ENCODE data around the gene PACSIN2. TPM values are rescaled to one million over a fixed set of nuclear protein-coding genes. Genes with fewer than 3 reads are reported as not detected.

The PACSIN2 gene
- total and polyA plus RNA-seq, 2 experiments from 2014 or later = 36.0 to 43.7 TPM

- Histone ChIP-seq H3K79me2 (ENCODE audit: insufficient read depth) (peaks cover 83% of the 10 kb centered on the region), H3K4me2 (ENCODE audit: unreplicated experiment) (no peak overlapping the region), H3K27me3 (replicated peaks; ENCODE audit: insufficient read depth) (no peaks in the 10 kb centered on the region), H3K4me1 (ENCODE audit: insufficient read depth) (no peaks in the 10 kb centered on the region), H4K20me1 (ENCODE audit: insufficient read depth) (no peaks in the 10 kb centered on the region), H3F3A (ENCODE audit: insufficient read depth) (no peaks in the 10 kb centered on the region; the same call in 1 of the 2 replicates), H2AFZ (no peak overlapping the region), H3K4me3 (no peak overlapping the region), H3K9me3 (ENCODE audit: low read depth) (no peaks in the 10 kb centered on the region), H3K36me3 (ENCODE audit: low read depth) (peaks cover 88% of the 10 kb centered on the region), H3K27ac (no peak overlapping the region), H3K9ac (no peak overlapping the region), H3K9me2 (ENCODE audit: insufficient read depth) (no peaks in the 10 kb centered on the region)
- TF ChIP-seq EZH2 (IDR thresholded peaks at IDR 0.05; ENCODE audit: insufficient read depth, poor library complexity, severe bottlenecking) (no peak), EZH2phosphoT487 (IDR thresholded peaks at IDR 0.05; ENCODE audit: insufficient read depth, low read depth) (no peak)
- DNase-seq = no peak
- in situ Hi-C loops (cut with MboI) = no loop called here
These were observed 181.8 kb downstream of the PACSIN2 start for GRCh38 chr22:42833104-42833503.

GRCh38 chr22:42831712-42832111, 183.2 kb downstream of the PACSIN2 start:
- TF ChIP-seq EZH2phosphoT487 (IDR thresholded peaks at IDR 0.05; ENCODE audit: insufficient read depth, low read depth) (no peak), EZH2 (IDR thresholded peaks at IDR 0.05; ENCODE audit: insufficient read depth, poor library complexity, severe bottlenecking) (no peak)
- Histone ChIP-seq H3K27ac (no peak overlapping the region), H3F3A (ENCODE audit: insufficient read depth) (no peaks in the 10 kb centered on the region; the same call in 1 of the 2 replicates), H3K36me3 (ENCODE audit: low read depth) (peaks cover 94% of the 10 kb centered on the region), H3K4me1 (ENCODE audit: insufficient read depth) (no peaks in the 10 kb centered on the region), H3K79me2 (ENCODE audit: insufficient read depth) (peaks cover 70% of the 10 kb centered on the region), H3K4me3 (no peak overlapping the region), H3K4me2 (ENCODE audit: unreplicated experiment) (no peak overlapping the region), H3K9ac (no peak overlapping the region), H3K27me3 (replicated peaks; ENCODE audit: insufficient read depth) (no peaks in the 10 kb centered on the region), H2AFZ (no peak overlapping the region), H3K9me2 (ENCODE audit: insufficient read depth) (no peaks in the 10 kb centered on the region), H4K20me1 (ENCODE audit: insufficient read depth) (no peaks in the 10 kb centered on the region), H3K9me3 (ENCODE audit: low read depth) (no peaks in the 10 kb centered on the region)
- in situ Hi-C loops (cut with MboI) = no loop called here
- WGBS, 2 experiments (ENCODE audit: low coverage in 1 of 2, low lambda C conversion rate in 2 of 2, missing lambda C conversion rate in 2 of 2) = 82 to 88% methylated on average over 4 of the region's 4 CpGs
- DNase-seq = no peak

GRCh38 chr22:42830161-42830560, 184.8 kb downstream of the PACSIN2 start:
- Histone ChIP-seq H3K4me3 (no peak overlapping the region), H3K9me3 (ENCODE audit: low read depth) (no peaks in the 10 kb centered on the region), H2AFZ (no peak overlapping the region), H3K4me1 (ENCODE audit: insufficient read depth) (no peaks in the 10 kb centered on the region), H3K27ac (no peak overlapping the region), H3K27me3 (replicated peaks; ENCODE audit: insufficient read depth) (no peaks in the 10 kb centered on the region), H3K36me3 (ENCODE audit: low read depth) (peaks cover 95% of the 10 kb centered on the region), H3K79me2 (ENCODE audit: insufficient read depth) (peaks cover 55% of the 10 kb centered on the region), H3K9me2 (ENCODE audit: insufficient read depth) (no peaks in the 10 kb centered on the region), H3F3A (ENCODE audit: insufficient read depth) (no peaks in the 10 kb centered on the region; the same call in 1 of the 2 replicates), H3K4me2 (ENCODE audit: unreplicated experiment) (no peak overlapping the region), H3K9ac (no peak overlapping the region), H4K20me1 (ENCODE audit: insufficient read depth) (no peaks in the 10 kb centered on the region)
- in situ Hi-C loops (cut with MboI) = no loop called here
- TF ChIP-seq EZH2 (IDR thresholded peaks at IDR 0.05; ENCODE audit: insufficient read depth, poor library complexity, severe bottlenecking) = no peak
- TF ChIP-seq EZH2phosphoT487 (IDR thresholded peaks at IDR 0.05; ENCODE audit: insufficient read depth, low read depth) = no peak
- 87% methylated on average over 5 of the region's 5 CpGs for whole genome bisulfite sequencing, 2 experiments (ENCODE audit: low coverage in 1 of 2, low lambda C conversion rate in 2 of 2, missing lambda C conversion rate in 2 of 2)
- DNase-seq = no peak

DNA sequence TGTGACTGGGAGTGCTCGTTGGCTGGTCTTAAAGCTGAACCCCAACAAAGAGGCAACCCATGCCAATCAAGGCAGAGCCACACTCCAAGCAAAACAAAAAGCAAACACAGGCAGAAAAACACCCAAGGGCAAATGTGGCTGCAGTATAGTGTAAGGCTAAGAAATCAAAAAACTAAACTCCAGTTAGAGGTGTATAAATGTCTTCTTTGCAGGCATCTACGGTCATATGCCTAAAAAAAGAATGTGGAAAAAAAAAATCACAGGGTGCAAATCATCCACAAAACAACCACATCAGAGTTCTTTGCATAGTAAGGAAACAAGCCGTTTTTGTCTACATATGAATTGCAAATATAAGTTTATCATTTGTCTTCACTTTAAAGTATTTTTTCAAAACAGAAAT, 185.6 kb downstream of the PACSIN2 start:
- H3K9me3 ChIP-seq (ENCODE audit: low read depth) = no peaks in the 10 kb centered on the region
- H3K4me1 ChIP-seq (ENCODE audit: insufficient read depth) = no peaks in the 10 kb centered on the region
- in situ Hi-C loops (cut with MboI) = no loop called here
- H3K79me2 ChIP-seq (ENCODE audit: insufficient read depth) = peaks cover 46% of the 10 kb centered on the region
- no peak for DNase-seq
- H3K4me2 ChIP-seq (ENCODE audit: unreplicated experiment) = no peak overlapping the region
- 68 to 85% methylated on average over 3 of the region's 3 CpGs for WGBS, 2 experiments (ENCODE audit: low coverage in 1 of 2, low lambda C conversion rate in 2 of 2, missing lambda C conversion rate in 2 of 2)
- H3K9ac ChIP-seq = no peak overlapping the region
- no peak overlapping the region for H2AFZ ChIP-seq
- no peaks in the 10 kb centered on the region for H3K9me2 ChIP-seq (ENCODE audit: insufficient read depth)
- H3K36me3 ChIP-seq (ENCODE audit: low read depth) = peaks cover 94% of the 10 kb centered on the region
- no peaks in the 10 kb centered on the region for H4K20me1 ChIP-seq (ENCODE audit: insufficient read depth)
- H3K4me3 ChIP-seq = no peak overlapping the region
- H3K27me3 ChIP-seq (replicated peaks; ENCODE audit: insufficient read depth) = no peaks in the 10 kb centered on the region
- no peaks in the 10 kb centered on the region; the same call in none of the 2 replicates for H3F3A ChIP-seq (ENCODE audit: insufficient read depth)
- TF ChIP-seq EZH2phosphoT487 (IDR thresholded peaks at IDR 0.05; ENCODE audit: insufficient read depth, low read depth) = no peak
- no peak for TF ChIP-seq EZH2 (IDR thresholded peaks at IDR 0.05; ENCODE audit: insufficient read depth, poor library complexity, severe bottlenecking)
- H3K27ac ChIP-seq = no peak overlapping the region

- H3K4me2 ChIP-seq (ENCODE audit: unreplicated experiment) = no peak overlapping the region
- H3K27me3 ChIP-seq (replicated peaks; ENCODE audit: insufficient read depth) = no peaks in the 10 kb centered on the region
- peaks cover 95% of the 10 kb centered on the region for H3K36me3 ChIP-seq (ENCODE audit: low read depth)
These were observed 189.2 kb downstream of the PACSIN2 start for GRCh38 chr22:42825796-42826195.

More at GRCh38 chr22:42825796-42826195, 189.2 kb downstream of the PACSIN2 start:
- no peak overlapping the region for H3K9ac ChIP-seq
- no peak overlapping the region for H2AFZ ChIP-seq
- TF ChIP-seq EZH2phosphoT487 (IDR thresholded peaks at IDR 0.05; ENCODE audit: insufficient read depth, low read depth) (no peak), EZH2 (IDR thresholded peaks at IDR 0.05; ENCODE audit: insufficient read depth, poor library complexity, severe bottlenecking) (no peak)
- DNase-seq = no peak
- WGBS, 2 experiments (ENCODE audit: low coverage in 1 of 2, low lambda C conversion rate in 2 of 2, missing lambda C conversion rate in 2 of 2) = 95 to 98% methylated on average over 3 of the region's 3 CpGs
- in situ Hi-C loops (cut with MboI) = no loop called here
- no peaks in the 10 kb centered on the region for H3K9me3 ChIP-seq (ENCODE audit: low read depth)
- H4K20me1 ChIP-seq (ENCODE audit: insufficient read depth) = no peaks in the 10 kb centered on the region
- H3K9me2 ChIP-seq (ENCODE audit: insufficient read depth) = no peaks in the 10 kb centered on the region
- H3K27ac ChIP-seq = no peak overlapping the region
- no peak overlapping the region for H3K4me3 ChIP-seq
- peaks cover 28% of the 10 kb centered on the region for H3K79me2 ChIP-seq (ENCODE audit: insufficient read depth)
- H3K4me1 ChIP-seq (ENCODE audit: insufficient read depth) = peaks cover under 1% of the 10 kb centered on the region
- H3F3A ChIP-seq (ENCODE audit: insufficient read depth) = peaks cover 30% of the 10 kb centered on the region

All from GM23248 (cell line).